Parathyroid adenoma (tissue), 2 donors: ENCODE measurements around the gene HBD.

Experiments used
- H2AFZ ChIP-seq: fragments of 300-600 bp; sonication (generic); one replicate; pipeline ENCODE4 v1.7.0; 2017; ENCODE audit warnings: antibody characterized with exemption, mild to moderate bottlenecking
- H3K27ac ChIP-seq: fragments of 300-600 bp; sonication (generic); one replicate; pipeline ENCODE4 v1.7.0; 2017
- H3K27me3 ChIP-seq: fragments of 300-600 bp; sonication (generic); one replicate; pipeline ENCODE4 v1.7.0; 2017; ENCODE audit warnings: low read length; ENCODE audit not compliant: control insufficient read depth, insufficient read depth
- H3K36me3 ChIP-seq: fragments of 300-600 bp; sonication (generic); one replicate; pipeline ENCODE4 v1.7.0; 2017; ENCODE audit warnings: low read length; ENCODE audit not compliant: control insufficient read depth, insufficient read depth
- H3K4me1 ChIP-seq: fragments of 300-600 bp; sonication (generic); one replicate; pipeline ENCODE4 v1.7.0; 2017; ENCODE audit warnings: control low read depth
- H3K4me2 ChIP-seq: fragments of 300-600 bp; sonication (generic); one replicate; pipeline ENCODE4 v1.7.0; 2017; ENCODE audit warnings: low read length
- H3K4me3 ChIP-seq: fragments of 300-600 bp; sonication (generic); one replicate; pipeline ENCODE4 v1.7.0; 2017; ENCODE audit warnings: low read depth, low read length
- H3K79me2 ChIP-seq: fragments of 300-600 bp; sonication (generic); one replicate; pipeline ENCODE4 v1.7.0; 2017; ENCODE audit warnings: control low read depth
- H3K9ac ChIP-seq: fragments of 300-600 bp; sonication (generic); one replicate; pipeline ENCODE4 v1.7.0; 2017; ENCODE audit warnings: mild to moderate bottlenecking
- H3K9me3 ChIP-seq: fragments of 300-600 bp; sonication (generic); one replicate; pipeline ENCODE4 v1.7.0; 2017; ENCODE audit warnings: low read length; ENCODE audit not compliant: control insufficient read depth
- CTCF ChIP-seq: fragments of 300-600 bp; sonication (generic); IDR thresholded peaks from one replicate; pipeline ENCODE4 v1.7.0; 2017; ENCODE audit warnings: antibody characterized with exemption, mild to moderate bottlenecking
- donor health status: primary hyperparathyroidism.

Gene HBD

GRCh38 chr11:5246772-5247471, 12.6 kb upstream of the HBD start:
- H3K4me3 ChIP-seq, result no peak overlapping the region
- no peaks in the 10 kb centered on the region for H3K79me2 ChIP-seq
- H3K4me2 ChIP-seq, result no peak overlapping the region
- H2AFZ ChIP-seq, result no peak overlapping the region
- no peak overlapping the region for H3K27ac ChIP-seq
- H3K9me3 ChIP-seq, result no peaks in the 10 kb centered on the region
- H3K27me3 ChIP-seq, result no peaks in the 10 kb centered on the region
- no peaks in the 10 kb centered on the region for H3K36me3 ChIP-seq
- no peak overlapping the region for H3K9ac ChIP-seq
- TF ChIP-seq CTCF, result no peak
- H3K4me1 ChIP-seq, result no peaks in the 10 kb centered on the region

DNA sequence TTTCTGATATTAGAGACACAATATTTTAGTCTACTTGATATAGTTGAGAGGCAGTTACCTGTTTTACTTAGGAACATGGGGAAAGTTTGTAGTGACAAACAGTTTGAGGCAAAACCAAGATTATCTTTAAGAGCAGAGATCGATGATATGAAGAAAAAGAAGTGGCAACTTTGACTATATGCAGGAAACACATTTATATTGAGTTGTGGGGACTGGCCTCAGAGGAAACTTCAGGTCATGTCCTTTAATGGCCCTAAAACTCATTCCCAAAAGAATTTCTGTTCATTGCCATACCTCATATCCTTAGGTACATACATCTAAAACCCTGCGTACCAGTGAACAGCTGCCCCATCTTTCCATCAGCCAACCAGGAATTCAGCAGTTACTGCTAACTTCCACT, 10.9 kb upstream of the HBD start:
- Histone ChIP-seq H3K27ac (no peak overlapping the region), H3K27me3 (no peaks in the 10 kb centered on the region), H3K9ac (no peak overlapping the region), H3K4me2 (no peak overlapping the region), H3K4me3 (no peak overlapping the region), H3K36me3 (no peaks in the 10 kb centered on the region), H2AFZ (no peak overlapping the region), H3K9me3 (no peaks in the 10 kb centered on the region), H3K79me2 (no peaks in the 10 kb centered on the region), H3K4me1 (no peaks in the 10 kb centered on the region)
- TF ChIP-seq CTCF, result no peak

- no peak overlapping the region for H3K4me3 ChIP-seq
- no peak overlapping the region for H3K4me2 ChIP-seq
- H3K36me3 ChIP-seq, result no peaks in the 10 kb centered on the region
- TF ChIP-seq CTCF, result no peak
- no peaks in the 10 kb centered on the region for H3K9me3 ChIP-seq
- no peak overlapping the region for H3K27ac ChIP-seq
- H3K9ac ChIP-seq, result no peak overlapping the region
- H3K27me3 ChIP-seq, result no peaks in the 10 kb centered on the region
- no peak overlapping the region for H2AFZ ChIP-seq
- no peaks in the 10 kb centered on the region for H3K4me1 ChIP-seq
- H3K79me2 ChIP-seq, result no peaks in the 10 kb centered on the region
Measured at GRCh38 chr11:5243816-5244180, 9.5 kb upstream of the HBD start.

- Histone ChIP-seq H3K27me3 (no peaks in the 10 kb centered on the region), H3K79me2 (no peaks in the 10 kb centered on the region), H2AFZ (no peak overlapping the region), H3K9ac (no peak overlapping the region), H3K4me1 (no peaks in the 10 kb centered on the region), H3K36me3 (no peaks in the 10 kb centered on the region), H3K4me2 (no peak overlapping the region), H3K9me3 (no peaks in the 10 kb centered on the region), H3K4me3 (no peak overlapping the region), H3K27ac (no peak overlapping the region)
- no peak for TF ChIP-seq CTCF
Measured at GRCh38 chr11:5242933-5243815, 8.9 kb upstream of the HBD start.
